H4 (cell line): ENCODE measurements around the gene SCYGR8. TPM values are rescaled to one million over a fixed set of nuclear protein-coding genes. Genes with fewer than 3 reads are reported as not detected.

Source experiments
- DNase-seq: peaks from one replicate; pipeline ENCODE4 v3.0.0-alpha.2; 2015; ENCODE audit warnings: low spot score
- total RNA-seq: library from RNA; depleted of rRNA; stranded (reverse); fragments of >200 nt; shearing (Covaris generic); gene quantifications from 2 replicates; pipeline ENCODE4 v1.2.3, GENCODE V29; 2014

SCYGR8 gene
- total RNA-seq, 1 experiment from 2014 or later, result not detected

DNA sequence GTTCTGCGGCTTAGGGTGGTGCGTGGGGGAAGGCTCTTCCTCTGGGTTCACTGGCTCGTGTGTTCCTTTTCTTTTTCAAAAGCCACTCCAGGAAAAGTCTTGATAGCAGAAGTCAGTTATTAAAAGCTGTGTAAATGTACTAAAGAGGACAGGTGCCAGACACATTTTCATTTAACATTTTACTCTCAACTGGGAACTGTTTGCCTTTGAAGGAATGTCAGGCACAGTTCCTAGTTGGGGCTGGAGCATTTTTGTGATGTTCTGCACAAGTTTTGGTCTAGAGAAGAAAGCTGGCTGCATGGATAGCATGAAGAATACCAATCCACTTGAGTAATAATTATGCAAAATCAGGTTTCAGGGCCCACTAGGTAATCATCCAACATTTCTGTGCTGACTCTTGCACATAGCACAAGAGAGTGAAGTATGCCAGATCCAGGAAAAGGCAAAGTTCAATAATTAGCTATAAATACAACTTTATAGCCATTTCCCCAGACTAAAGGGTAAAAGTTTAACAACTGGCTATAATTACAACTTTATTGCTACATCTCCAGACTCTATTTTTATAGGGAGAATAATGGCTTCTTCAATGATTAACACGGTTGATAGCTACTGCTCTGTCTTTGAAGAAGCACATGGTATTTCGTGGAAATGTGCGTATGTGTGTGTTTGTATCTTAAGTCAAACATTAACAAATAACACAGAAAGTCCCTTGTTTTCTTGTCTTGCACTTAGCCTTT lies 16.2 kb downstream of the SCYGR8 start:
- no peak for DNase-seq

DNA sequence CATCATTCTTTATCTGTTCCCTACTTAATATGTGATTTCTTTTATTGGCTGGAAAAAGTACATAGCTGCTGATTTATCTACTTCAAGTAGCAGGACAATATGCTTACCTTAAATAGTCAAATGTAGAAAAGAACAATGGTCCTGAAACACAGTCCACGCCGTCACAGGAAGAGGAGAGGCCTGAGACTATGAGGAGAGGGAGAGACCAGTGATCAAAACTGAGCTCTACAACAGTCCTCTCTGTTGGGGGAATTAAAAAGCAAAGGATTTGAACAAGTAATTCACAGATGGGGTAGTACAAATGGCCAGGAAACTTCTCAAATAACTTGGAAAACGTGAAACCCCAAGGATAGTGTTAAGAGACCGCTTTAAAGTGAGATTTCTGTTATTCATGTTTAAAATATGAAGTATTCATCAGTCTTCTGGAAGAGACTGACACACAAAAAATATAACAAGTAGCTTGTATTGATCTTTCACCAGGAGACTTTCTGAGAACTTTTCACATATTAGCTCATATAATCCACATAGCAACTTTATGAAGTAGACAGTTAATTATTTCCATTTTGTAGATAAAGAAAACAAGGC lies 20.2 kb downstream of the SCYGR8 start:
- DNase-seq, result no peak

DNA sequence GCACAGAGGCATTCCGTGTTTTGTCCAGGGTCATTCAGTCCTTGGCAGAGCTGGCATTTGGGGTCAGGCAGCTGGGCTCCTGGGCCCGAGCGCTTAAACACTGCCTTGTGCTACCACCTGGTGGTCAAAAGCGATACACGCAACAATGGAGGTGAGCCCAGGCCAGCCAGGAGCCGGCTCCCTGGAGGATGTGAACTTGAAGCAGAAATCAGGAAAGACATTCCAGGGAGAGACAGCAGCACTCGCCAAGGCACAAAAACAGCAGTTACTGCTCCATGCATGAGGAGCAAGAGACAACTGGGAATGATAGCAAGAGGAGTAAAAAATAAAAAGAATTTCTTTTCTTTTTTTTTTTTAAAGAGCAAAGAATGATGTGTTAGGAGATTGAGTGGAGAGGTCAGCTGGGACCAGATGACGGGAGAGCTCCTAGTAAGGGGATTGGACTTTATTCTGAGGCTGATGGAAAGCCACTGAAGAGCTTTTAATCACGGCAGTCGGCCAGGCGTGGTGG lies 20.7 kb downstream of the SCYGR8 start:
- DNase-seq, result peak; percentile 71

DNA sequence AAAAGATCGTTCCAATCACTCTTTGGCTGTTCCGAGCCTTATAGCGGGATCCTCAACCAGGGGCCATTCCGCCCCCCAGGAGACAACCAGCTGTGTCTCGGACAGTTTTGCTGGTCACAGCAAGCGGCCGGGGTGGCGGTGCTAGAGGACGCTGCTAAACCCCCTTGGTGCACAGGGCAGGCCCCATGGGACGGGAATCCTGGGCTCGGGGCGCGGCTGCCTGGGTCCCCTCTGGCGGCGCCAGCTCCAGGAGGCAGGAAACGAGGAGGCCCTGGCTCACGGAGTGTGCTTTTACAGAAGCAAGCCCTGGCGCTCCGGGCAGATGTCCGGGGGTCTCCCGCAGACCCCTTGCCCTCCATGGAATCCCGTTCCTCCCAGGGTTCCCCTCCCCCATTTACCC lies 22.1 kb downstream of the SCYGR8 start:
- no peak for DNase-seq

DNA sequence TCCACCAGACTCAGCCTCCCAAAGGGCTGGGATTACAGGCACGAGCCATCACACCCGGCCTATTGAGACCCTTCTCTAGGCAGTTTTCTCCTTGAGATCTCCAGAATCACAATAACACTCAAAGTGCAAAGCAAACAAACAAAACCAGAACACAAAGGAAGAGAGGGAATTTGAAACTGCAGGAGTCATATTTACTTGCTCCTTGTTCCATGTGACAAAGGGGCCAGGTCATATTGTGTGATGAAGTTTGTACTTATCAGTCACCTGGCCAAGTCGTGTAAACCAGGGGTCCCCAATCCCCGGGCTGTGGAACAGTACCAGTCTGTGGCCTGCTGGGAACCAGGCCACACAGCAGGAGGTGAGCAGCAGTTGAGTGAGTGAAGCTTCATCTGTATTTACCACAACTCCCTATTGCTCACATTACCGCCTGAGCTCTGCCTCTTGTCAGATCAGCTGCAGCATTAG lies 26.5 kb downstream of the SCYGR8 start:
- peak; percentile 52 for DNase-seq

DNA sequence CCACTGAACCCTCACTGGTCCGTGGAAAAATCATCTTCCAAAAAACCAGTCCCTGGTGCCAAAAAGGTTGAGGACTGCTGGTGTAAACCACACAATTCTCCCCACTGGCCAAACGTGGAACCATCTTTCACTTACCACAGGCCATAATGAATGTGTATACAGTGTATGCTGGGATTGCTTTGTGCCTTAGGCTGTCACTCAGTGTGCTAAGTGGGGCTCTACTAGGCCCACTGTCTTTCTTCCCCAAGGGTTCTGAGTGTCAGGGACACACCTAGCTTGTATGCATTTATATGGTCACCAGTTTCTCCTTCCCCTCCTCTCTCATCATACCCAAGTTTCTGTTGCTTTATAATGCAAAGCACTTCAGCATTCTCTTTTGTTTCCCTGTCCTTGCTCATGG lies 27.2 kb downstream of the SCYGR8 start:
- no peak for DNase-seq

DNA sequence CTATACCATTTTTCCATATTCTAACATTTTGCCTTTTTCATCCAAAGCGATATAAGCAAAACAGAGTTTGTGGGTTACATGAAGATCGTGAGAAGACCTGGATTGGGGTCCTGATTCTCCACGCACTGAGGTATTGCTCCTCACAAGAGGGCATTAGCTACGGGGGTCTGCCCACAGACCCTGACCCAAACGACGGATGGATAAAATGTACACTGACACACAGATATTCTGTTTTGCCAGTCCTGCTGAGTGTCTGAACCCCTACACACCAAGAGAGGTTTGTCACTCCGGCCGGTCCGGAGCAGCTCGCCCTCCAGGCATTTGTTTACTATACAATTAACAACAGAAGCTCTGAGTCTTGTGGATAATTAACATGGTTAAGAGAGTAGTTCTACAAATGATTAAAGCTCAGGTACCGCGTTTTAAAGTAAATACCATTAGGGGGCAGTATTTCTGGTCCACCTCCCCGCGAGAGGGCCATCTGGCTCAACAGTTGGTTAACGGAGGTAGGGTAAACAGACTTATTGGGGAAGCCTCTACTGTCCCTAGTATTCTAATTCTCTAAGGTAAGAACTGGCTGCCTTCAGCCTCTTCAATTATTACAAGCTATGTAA lies 28.4 kb downstream of the SCYGR8 start:
- DNase-seq, result no peak

DNA sequence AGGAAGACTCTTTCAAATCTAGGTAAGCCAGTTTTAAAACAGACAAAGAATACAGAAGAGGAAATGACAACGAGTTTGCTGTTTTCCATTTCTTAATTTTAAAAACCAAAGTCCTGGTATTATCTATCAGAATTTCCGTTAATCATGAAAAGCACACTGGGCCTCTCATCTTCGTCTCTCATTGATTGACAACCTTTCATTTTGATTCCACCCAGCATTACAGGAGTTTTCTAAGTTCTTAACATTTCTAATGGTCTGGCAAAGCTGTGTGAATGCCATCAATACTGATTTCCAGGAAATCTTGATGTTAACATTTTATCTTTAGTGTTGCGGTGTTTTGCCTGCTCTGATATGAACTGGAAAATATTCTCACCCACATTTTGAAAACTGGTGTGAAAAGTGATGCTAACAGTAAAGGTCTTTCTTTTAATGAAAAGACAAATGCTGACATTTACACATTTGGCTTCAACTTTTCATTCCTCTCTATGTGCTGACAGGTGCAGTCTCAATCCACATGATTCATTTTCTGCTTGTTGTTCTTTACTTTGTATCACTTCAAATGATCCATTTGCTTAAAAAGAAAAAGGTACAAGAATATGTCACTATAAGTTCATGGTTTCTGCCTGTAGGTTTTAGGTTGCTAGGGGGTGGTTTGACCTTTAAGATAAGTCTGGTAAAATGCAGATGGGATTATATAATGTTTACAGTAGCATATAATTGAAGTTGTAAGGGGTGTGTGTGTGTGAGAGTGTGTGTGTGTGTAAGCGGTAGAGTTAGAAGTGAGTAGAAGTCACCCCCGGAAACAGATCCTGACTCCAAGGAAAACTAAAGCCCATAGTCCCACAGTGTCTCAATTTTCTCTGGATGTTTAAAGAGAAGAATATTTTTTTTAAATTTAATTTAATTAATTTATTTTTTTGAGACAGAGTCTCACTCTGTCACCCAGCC lies 29.5 kb downstream of the SCYGR8 start:
- no peak for DNase-seq

DNA sequence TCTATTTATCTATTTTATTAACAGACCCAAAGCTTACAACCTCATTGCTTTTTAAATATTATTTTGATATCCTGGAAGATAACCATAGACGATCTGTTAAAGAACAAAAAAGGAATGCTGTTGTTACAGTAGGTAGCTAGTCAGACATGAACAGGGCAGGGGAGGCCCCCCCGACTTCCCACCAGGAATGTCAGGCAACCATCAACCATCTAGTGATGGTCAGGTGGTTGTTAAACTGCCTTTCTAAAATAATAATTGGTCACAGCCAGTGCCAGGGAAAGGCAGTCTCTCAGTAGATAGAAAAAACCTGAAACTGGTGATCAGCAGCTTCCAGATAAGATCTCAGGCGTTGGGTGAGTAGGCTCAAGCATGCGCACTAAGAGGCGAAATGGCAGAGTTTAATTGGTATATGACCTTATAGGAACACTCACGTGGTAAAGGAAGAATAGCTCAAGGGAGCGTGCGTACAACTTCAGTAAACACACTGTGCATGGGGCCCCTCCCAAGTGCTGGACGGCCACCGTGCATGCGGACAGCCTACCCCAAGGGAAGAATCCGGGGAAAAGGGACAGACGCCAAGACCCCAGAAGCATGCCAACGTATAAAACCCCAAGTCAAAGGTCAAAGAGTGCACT lies 35.4 kb downstream of the SCYGR8 start:
- no peak for DNase-seq

DNA sequence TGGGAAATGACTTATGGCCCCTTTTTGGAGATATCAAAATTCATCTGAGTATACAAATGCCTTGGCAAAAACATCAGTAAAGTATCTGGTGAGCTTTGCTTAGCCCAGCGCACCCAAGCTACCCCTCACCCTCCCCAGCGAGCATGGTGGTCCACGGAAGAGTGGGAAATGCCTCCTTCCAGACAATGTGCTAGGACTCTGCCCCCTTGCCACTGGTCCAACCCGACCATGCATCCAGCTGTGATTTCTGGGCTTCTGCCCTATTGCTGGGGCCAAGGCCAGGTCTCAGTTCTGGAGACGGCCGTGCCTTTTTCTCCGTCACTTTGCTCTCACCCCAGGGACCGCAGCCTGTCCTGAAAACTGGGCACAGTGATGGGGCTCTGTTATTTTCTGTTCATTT lies 36.1 kb downstream of the SCYGR8 start:
- DNase-seq, result no peak

DNA sequence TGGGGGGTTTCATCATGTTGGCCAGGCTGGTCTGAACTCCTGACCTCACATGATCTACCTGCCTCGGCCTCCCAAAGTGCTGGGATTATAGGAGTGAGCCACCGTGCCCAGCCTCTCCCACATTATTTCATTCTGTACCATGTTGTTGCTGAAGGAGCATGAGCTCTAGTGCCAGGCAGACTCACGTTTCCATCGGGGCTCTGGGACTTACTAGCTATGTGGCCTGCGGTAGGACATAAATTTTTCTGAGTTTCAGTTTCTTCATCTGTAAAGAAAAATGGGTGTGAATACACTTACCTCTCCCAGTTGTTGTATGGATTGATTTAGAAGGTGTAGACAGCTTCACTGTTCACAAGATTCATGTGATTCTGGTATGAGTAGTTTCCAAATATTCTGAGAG lies 37.1 kb downstream of the SCYGR8 start:
- DNase-seq, result no peak

DNA sequence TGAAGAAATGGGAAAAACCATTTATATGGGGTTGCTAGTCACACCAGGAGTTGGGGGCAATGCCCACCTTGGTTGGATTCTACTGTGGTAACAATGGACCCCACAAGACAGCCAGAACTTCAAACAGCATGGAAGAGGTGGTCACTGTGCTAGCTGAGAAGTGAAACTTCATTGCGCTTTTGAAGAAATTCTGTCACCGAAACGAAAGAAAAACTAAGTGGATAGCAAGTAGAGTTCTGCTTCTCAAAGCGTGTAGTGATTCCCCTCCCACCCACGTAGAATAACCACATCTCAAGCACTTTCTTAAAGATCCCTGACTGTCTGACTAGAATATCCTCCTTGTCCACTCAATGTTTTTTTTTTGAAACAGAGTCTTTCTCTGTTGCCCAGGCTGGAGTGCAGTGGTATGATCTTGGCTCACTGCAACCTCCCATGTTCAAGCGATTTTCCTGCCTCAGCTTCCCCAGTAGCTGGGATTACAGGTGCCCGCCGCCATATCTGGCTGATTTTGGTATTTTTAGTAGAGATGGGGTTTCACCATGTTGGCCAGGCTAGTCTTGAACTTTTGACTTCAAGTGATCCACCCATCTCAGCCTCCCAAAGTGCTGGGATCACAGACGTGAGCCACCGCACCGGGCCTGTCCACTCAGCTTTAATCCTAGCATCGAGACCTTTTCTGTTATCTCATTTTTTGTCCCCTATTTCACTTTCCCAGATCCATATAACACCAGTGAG lies 37.9 kb downstream of the SCYGR8 start:
- DNase-seq, result no peak

DNA sequence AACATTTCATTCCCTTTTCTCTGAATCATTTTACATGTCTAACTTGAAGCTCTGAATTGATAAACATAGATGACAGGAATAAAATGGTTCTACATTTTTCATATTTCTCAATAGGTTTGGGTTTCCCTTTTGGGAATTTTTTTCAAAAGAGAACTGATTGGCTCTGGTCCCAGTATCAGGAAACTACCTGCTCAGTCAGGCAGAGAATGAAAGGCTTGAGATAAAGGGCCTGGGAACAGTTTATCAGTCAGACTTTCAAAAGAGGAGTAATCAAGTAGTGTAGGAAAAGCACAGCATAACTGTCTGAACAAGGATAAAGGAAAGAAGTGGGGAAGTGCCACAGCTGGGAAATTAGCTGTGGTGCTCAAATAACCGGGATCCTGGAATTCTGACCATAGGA lies 39.6 kb downstream of the SCYGR8 start:
- no peak for DNase-seq

DNA sequence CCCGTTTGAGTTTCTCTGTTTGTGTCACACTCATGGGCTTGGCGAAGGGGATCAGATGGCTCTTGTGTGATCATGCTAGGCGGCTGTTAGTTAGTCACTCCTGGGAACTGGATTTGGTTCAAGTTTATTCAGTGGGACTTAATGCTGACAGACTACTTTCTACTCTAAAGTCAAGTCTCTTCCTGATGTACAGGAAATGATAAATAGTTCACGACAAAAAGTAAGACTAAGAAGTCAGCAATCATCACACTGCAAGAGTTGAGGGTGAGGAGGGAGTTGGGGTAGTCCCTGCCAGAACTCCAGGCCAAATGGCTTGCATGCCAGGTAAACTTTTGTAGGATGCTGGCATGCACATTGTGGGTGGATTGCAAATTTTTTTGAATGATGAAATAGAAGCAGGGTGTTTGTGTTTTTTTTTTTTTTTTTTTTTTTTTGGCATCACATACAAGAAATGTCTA lies 42.9 kb downstream of the SCYGR8 start:
- no peak for DNase-seq

DNA sequence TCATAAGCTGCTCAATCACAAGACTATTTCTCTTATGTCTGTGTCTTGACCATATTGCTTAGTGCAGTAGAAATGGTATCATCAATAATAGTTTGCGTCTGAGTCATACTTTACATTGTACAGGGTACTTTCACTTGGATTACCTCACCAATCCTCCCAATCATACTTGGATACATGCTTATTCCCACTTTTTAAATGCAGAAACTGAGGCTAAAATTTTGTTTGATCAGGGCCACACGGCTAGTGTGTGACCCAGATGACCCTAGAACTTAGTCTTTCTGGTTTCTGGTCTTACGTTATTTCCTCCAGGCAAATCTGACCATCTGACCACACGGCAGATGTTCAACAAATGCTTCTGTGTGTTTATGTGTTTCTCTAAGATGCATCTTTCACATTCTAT lies 44.1 kb downstream of the SCYGR8 start:
- no peak for DNase-seq

DNA sequence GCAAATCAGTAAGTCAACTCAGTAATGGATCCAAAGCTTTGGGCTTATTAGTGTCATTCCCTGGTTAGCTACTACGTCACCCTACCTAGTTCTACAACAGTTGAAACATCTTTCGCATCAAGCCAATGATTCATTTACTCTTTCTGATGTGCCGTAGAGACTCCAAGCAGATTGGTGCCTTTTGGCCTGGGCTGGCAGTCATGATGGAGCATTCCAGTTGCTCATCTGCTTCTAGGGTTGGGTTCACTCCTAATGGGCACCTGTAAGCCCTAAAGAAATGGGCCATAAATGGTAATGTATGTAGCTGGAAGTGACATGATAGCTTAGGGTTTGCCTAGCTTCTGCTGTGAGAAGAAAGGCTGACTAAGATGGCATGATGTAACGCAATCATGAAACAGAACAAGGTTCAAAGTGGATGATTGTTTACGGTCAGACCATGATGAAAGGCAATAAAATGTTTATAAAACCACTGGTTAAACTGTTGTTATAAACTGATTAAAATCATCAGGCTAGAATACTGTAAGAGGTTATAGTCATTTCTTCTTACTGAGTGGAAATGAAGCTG lies 47.5 kb downstream of the SCYGR8 start:
- no peak for DNase-seq
